HFF-Myc (cell line): Measurements from ENCODE around the gene LRIG3.
"Not testable (repeated sequence)": the region's sequence is repeated elsewhere in the genome, so short reads cannot be mapped to it uniquely, and the experiment has no call there.

Source experiments
- DNase-seq: peaks from one replicate; pipeline ENCODE4 v3.0.0-alpha.2; 2011; ENCODE audit warnings: low read depth; ENCODE audit errors: extremely low read depth
- H3K4me3 ChIP-seq: replicated peaks from 2 replicates; pipeline ENCODE4 v1.5.1; 2011; ENCODE audit warnings: low read depth, mild to moderate bottlenecking, control low read depth, low read length
- TF ChIP-seq, protein P1 (sequence below): IDR thresholded peaks from 2 replicates; pipeline ENCODE4 v1.5.1; 2012; ENCODE audit warnings: mild to moderate bottlenecking, low read depth, low read length, control low read depth; ENCODE audit errors: missing control alignments

The LRIG3 gene

DNA sequence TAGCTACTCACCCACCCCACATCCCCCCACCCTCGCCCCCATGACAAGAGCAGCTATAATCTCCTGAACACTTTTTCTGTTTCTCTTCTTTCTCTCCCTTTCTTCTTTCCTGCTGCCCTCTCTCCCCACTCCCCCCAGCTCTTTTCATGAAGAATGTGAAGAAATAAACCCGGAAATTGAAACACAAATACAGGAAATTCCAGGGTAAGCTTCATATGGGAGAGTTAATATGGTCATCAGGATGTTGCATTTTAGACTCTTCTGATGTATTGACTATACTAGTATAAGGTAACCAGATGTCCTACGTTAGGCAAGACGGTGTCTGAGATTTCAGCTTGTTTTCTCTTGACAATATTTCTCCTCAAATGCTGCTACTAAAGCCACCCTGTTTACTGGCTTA lies 41.6 kb upstream of the LRIG3 start:
- DNase-seq: no peak
- TF ChIP-seq, protein P1, sequence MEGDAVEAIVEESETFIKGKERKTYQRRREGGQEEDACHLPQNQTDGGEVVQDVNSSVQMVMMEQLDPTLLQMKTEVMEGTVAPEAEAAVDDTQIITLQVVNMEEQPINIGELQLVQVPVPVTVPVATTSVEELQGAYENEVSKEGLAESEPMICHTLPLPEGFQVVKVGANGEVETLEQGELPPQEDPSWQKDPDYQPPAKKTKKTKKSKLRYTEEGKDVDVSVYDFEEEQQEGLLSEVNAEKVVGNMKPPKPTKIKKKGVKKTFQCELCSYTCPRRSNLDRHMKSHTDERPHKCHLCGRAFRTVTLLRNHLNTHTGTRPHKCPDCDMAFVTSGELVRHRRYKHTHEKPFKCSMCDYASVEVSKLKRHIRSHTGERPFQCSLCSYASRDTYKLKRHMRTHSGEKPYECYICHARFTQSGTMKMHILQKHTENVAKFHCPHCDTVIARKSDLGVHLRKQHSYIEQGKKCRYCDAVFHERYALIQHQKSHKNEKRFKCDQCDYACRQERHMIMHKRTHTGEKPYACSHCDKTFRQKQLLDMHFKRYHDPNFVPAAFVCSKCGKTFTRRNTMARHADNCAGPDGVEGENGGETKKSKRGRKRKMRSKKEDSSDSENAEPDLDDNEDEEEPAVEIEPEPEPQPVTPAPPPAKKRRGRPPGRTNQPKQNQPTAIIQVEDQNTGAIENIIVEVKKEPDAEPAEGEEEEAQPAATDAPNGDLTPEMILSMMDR: no peak
- no peak overlapping the region for H3K4me3 ChIP-seq

DNA sequence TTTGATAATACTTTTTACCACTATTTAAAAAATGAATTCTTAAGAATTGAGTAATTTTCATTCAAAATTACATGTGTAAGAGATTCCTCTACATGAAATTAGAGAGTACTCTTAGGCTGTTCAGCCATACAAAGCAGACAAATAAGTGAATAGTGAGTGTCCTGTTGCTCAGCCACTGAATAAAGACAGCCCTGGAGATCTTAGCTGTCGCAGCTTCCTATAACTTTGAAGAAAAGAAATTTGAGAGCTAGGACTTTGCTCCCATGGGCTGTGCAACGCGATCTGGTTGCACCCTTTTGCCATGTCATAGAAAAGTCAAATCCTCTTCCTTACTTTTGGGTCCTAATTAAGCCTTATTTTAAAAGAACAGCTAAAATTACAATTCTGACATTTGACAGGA lies 40.9 kb upstream of the LRIG3 start:
- no peak overlapping the region for H3K4me3 ChIP-seq
- TF ChIP-seq, protein P1: no peak
- no peak for DNase-seq

DNA sequence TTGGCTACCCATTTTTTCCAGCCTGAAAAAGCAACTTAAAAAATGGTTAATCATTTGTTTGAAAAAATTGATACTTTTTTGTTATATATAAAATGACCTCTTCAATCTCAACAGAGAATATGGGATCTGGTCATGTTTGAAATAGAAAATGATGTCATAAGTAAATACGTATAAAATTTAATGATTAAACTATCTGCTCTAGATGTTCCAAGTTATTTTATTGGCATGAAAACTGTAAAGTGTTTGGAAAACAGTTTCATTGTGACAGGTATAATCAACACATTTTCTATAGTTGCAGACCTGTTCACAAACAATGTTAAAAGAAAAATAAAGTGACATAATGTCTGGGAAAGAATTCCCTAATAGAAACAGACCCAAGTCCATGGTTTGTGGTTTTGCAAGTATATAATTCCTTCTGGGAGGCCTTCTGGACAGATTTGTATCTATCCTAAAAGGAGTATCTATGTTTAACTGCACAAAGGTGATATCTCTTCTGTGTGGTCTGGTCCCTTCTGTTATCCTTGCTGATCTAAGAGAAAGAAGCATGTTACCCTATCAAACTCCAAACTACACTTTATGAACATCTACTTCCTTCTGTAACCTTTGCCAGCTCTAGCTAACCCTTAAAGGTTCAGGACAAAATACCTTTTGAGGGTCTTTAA lies 39.5 kb upstream of the LRIG3 start:
- DNase-seq: no peak
- no peak overlapping the region for H3K4me3 ChIP-seq
- TF ChIP-seq, protein P1: no peak

DNA sequence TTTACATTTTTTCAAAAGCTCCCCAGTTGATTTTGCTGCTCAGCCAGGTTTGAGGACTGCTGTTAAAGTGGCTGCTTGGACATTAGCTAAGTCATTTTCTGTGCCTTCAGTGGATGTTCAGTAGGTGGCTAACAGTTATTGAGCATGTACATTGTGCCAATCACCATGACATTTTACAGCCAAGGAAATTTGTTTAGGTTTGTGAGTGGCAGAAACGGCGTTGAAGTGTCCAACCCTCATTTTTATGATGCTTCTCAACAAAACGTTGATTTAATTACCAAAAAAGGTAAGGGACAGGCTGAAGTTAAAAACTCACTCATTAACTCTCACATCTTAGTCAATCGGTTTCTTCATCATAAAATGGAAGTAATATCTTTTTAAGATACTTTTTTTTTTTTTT lies 37.0 kb upstream of the LRIG3 start:
- DNase-seq: no peak
- no peak overlapping the region for H3K4me3 ChIP-seq
- TF ChIP-seq, protein P1: no peak

DNA sequence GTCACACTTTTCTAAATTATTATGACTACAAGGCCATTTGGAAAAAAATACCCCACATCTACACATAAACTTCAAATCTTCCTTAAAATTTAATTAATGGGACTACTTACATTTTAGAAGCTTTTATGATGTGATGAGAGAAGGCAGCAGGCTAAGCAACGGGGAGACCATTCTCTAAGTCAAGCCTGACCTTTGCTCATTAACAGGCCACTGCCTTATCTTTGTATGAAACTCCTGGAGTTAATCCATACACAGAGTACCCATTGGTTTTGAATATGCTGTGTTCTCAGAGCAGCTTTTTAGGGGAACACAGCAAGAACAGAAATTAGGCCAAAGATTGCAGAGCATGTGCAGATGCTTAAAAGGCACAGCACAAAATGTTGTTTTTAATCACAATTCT lies 35.5 kb upstream of the LRIG3 start:
- no peak for DNase-seq
- H3K4me3 ChIP-seq: no peak overlapping the region
- TF ChIP-seq, protein P1: no peak

DNA sequence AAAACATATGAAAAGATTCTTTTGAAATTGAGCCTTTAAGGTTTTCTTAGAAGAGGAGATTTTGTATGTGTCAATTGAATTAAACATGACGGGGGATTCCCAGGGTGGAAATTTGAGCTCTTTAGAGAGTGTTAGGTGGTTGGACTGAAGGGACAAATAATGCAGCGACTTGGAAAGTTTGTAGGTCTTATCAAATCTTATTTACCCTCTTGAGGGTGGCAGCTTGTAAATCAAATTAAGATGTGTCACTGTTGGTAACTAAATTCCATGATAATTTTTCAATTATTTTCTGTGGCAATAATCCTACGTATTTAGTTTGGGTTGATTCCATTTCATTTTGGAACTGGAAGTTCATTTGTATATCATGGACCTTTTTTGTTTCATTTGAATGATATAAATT lies 33.7 kb upstream of the LRIG3 start:
- DNase-seq: no peak
- H3K4me3 ChIP-seq: no peak overlapping the region
- TF ChIP-seq, protein P1: no peak

DNA sequence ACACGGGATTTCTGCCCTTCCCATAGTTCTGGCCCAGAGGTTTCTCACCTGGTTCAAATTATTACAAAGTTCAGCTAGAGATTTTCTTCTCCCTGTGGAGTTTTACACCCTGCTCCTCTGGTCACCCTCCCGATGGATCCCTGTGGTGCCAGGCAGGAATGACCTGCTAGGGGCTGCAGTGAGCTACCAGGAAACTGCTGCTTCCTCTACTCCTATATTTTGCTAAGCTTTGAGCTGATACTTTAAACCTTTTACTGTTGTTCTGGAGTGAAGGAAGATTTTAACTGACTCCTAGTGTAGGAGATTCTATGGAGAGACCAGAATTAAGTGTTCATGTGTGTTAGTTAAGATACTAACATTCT lies 30.4 kb upstream of the LRIG3 start:
- no peak overlapping the region for H3K4me3 ChIP-seq
- TF ChIP-seq, protein P1: no peak
- DNase-seq: no peak

DNA sequence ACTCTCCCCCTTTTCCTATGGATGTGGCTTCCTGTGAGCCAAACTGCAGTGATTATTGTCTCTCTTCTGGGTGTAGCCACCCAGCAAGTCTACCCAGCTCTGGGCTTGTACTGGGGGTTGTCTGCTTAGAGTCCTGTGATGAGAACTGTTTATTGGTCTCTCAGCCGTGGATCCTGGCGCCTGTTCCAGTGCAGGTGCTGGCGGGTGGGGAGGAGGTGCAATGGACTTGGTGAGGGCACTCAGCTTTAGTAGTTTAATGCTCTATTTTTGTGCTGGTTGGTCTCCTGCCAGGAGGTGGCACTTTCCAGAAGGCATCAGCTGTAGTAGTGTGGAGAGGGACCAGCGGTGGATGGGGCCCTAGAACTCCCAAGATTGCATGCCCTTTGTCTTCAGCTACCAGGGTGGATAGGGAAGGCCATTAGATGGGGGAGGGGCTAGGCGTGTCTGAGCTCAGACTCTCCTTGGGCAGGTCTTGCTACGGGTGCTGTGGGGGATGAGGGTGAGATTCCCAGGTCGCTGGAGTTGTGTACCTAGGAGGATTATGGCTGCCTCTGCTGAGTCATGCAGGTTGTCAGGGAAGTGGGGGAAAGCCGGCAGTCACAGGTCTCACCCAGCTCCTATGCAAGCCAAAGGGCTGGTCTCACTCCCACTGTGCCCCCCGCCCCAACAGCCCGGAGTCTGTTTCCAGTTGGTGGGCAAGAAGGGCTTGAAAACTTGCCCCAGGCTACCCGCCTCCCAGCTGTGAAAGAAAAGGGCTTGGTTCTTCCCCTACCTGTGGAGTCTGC lies 29.8 kb upstream of the LRIG3 start:
- not testable (repeated sequence) for DNase-seq, H3K4me3 ChIP-seq
